HepG2 (cell line): ENCODE data around the gene IFI30. TPM values are rescaled to one million over a fixed set of nuclear protein-coding genes. Genes with fewer than 3 reads are reported as not detected.

Experiments used
- ATAC-seq: fragments of 200-7000 bp; cut with Tn5 transposase; 3 replicates; pipeline ENCODE4 v1.9.1; 2020; ENCODE audit warnings: mild to moderate bottlenecking, moderate library complexity
- BruUV-seq: library from RNA; stranded (reverse); fragments of 400-500 nt; replicated peaks from 2 replicates; lab custom pipeline; 2021; lab: Mats Ljungman, UMichigan
- CTCF ChIA-PET: fragments of 300-600 bp; formaldehyde crosslinking; extraction: SDS; loops from one replicate; lab custom pipeline; 2021; ENCODE audit warnings: low total read pairs, inconsistent platforms, low intra/inter-chr PET ratio; lab: Yijun Ruan, JAX
- POLR2A ChIA-PET: fragments of 350-600 bp; sonication (Branson Sonifier 250); formaldehyde crosslinking; loops from one replicate; lab custom pipeline; 2020; ENCODE audit warnings: antibody characterized with exemption, inconsistent platforms; lab: Yijun Ruan, JAX
- DNase-seq: peaks from one replicate; pipeline ENCODE4 v3.0.0-alpha.2; 2015; ENCODE audit warnings: low spot score
- FAIRE-seq: peaks from 3 replicates; lab custom pipeline; 2011; peaks lifted over from hg19 to GRCh38; lab: Jason Lieb, UNC
- H2AFZ ChIP-seq: one replicate; pipeline ENCODE4 v1.6.1; 2011; ENCODE audit warnings: low read length, inconsistent platforms
- H3K27ac ChIP-seq: fragments of 300-600 bp; 3 replicates; pipeline ENCODE4 v1.8.0; 2011; ENCODE audit warnings: mixed run types, mild to moderate bottlenecking, mixed read lengths, low read length, inconsistent platforms; ENCODE audit not compliant: insufficient read depth; ENCODE audit errors: extremely low read length
- H3K27me3 ChIP-seq, 2 experiments: fragments of 200-600 bp in 1 of 2; 2 replicates in 1 of 2; 3 replicates in 1 of 2; pipeline versions ENCODE4 v1.6.0 to v1.8.0; 2011; ENCODE audit warnings: low read length in 2 of 2, mild to moderate bottlenecking in 2 of 2, moderate library complexity in 2 of 2, inconsistent platforms in 1 of 2; ENCODE audit not compliant: insufficient read depth in 2 of 2, control insufficient read depth in 1 of 2
- H3K36me3 ChIP-seq, 2 experiments: fragments of 200-600 bp in 1 of 2; replicated peaks in 1 of 2; 2 replicates in 1 of 2; 3 replicates in 1 of 2; pipeline versions ENCODE4 v1.5.1 to v1.8.0; 2011; ENCODE audit warnings: low read length in 2 of 2, inconsistent platforms in 1 of 2; ENCODE audit not compliant: insufficient read depth in 2 of 2, control insufficient read depth in 1 of 2
- H3K4me1 ChIP-seq: 2 replicates; pipeline ENCODE4 v1.5.1; 2012; ENCODE audit warnings: low read length, inconsistent platforms; ENCODE audit not compliant: insufficient read depth
- H3K4me2 ChIP-seq: 2 replicates; pipeline ENCODE4 v1.6.0; 2011; ENCODE audit warnings: low read depth, low read length, inconsistent platforms
- H3K4me3 ChIP-seq, 3 experiments: fragments of 200-600 bp in 1 of 3; sonication (generic), shearing (Covaris generic) in 1 of 3; replicated peaks in 1 of 3; 2 replicates each; pipeline ENCODE4 v1.5.1; 2011 to 2016; ENCODE audit warnings: low read length in 3 of 3, inconsistent platforms in 2 of 3, low read depth in 2 of 3, mild to moderate bottlenecking in 2 of 3, control low read depth in 1 of 3, mixed read lengths in 1 of 3; ENCODE audit not compliant: insufficient read depth in 1 of 3
- H3K79me2 ChIP-seq: one replicate; pipeline ENCODE4 v1.6.1; 2011; ENCODE audit warnings: low read length, inconsistent platforms; ENCODE audit not compliant: insufficient read depth
- H3K9ac ChIP-seq: 2 replicates; pipeline ENCODE4 v1.6.0; 2011; ENCODE audit warnings: mild to moderate bottlenecking, low read depth, low read length, inconsistent platforms; ENCODE audit not compliant: insufficient read depth
- H3K9me3 ChIP-seq: 2 replicates; pipeline ENCODE4 v1.5.1; 2012; ENCODE audit warnings: mild to moderate bottlenecking, low read length
- H4K20me1 ChIP-seq: 2 replicates; pipeline ENCODE4 v1.6.0; 2011; ENCODE audit warnings: inconsistent platforms, mild to moderate bottlenecking, low read length, moderate library complexity; ENCODE audit not compliant: insufficient read depth
- NFRKB ChIP-seq: fragments of 450-650 bp; IDR thresholded peaks from 2 replicates; pipeline ENCODE4 v1.6.1; 2017
- WIZ ChIP-seq: sonication (generic); formaldehyde crosslinking; IDR thresholded peaks from 2 replicates; pipeline ENCODE4 v1.5.1; 2020; ENCODE audit warnings: mild to moderate bottlenecking, missing genetic modification reagents
- ZBTB46 ChIP-seq: sonication (generic); formaldehyde crosslinking; IDR thresholded peaks from 2 replicates; pipeline ENCODE4 v1.4.0; 2020; ENCODE audit warnings: mild to moderate bottlenecking, missing genetic modification reagents, borderline replicate concordance
- ZNF329 ChIP-seq: sonication (generic); formaldehyde crosslinking; IDR thresholded peaks from 2 replicates; pipeline ENCODE4 v1.9.0; 2021; ENCODE audit warnings: low read depth, mild to moderate bottlenecking, missing genetic modification reagents
- ZNF543 ChIP-seq: sonication (generic); formaldehyde crosslinking; IDR thresholded peaks from 2 replicates; pipeline ENCODE4 v1.4.0; 2020; ENCODE audit warnings: mild to moderate bottlenecking, missing genetic modification reagents
- in situ Hi-C: cut with HindIII; loops from 2 replicates; pipeline ENCODE4 v1.10.0; 2017; ENCODE audit warnings: low pct_unique_long_range_greater_than_20kb; ENCODE audit not compliant: extremely low pct_ligation_motif_present
- intact Hi-C: fragments of 100-400 bp; cut with micrococcal nuclease; formaldehyde crosslinking; loops from one replicate; pipeline ENCODE4 v1.10.0; 2022; ENCODE audit not compliant: unreplicated experiment
- polyA plus RNA-seq, 8 experiments: library from polyadenylated mRNA; depleted of rRNA in 3 of 8; stranded (reverse) in 7 of 8; unstranded in 1 of 8; fragments of >200 nt; fragmentation: Illumina TruSeq in 4 of 8; extraction: Trizol in 4 of 8; gene quantifications; 2 replicates each; pipeline versions ENCODE4 v1.2.1 to v1.2.3, GENCODE V29; 2011 to 2016; ENCODE audit warnings: low read depth in 4 of 8, missing spikeins in 1 of 8, mixed read lengths in 1 of 8; ENCODE audit not compliant: insufficient read depth in 1 of 8
- total RNA-seq, 5 experiments: library from RNA; depleted of rRNA; stranded (reverse); fragments of >200 nt; fragmentation: Illumina TruSeq; extraction: Trizol; gene quantifications; 2 replicates each; pipeline ENCODE4 v1.2.3, GENCODE V29; 2016; ENCODE audit warnings: low read depth in 1 of 5
- TF ChIP-seq, protein P1 (sequence below): sonication (generic); formaldehyde crosslinking; IDR thresholded peaks from 2 replicates; pipeline ENCODE4 v1.4.0; 2020; ENCODE audit warnings: mild to moderate bottlenecking, missing genetic modification reagents

Gene IFI30
- total and polyA plus RNA-seq, 2 of the 13 experiments (the other 11 are each of a cell fraction or from before 2014, with no cell fraction given): 25.0 to 79.4 TPM

DNA sequence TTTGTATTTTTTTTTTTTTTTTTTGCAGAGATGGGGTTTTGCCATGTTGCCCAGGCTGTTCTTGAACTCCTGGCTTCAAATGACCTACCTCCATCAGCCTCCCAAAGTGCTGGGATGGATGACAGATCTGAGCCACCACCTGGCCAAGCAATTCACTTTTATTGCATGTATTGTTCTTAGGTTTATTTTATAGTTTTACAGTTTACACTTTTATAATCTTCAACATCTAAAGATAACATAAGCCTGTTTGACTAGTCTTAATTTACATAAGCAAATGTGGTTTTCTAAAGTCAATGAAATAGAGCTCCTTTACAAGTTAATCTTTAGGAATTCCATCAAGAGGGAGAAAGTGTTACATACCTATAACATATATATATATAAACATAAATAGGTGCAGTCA is 9.9 kb downstream of the IFI30 start:
- Histone ChIP-seq H3K4me3 (no peak overlapping the region), H3K9me3 (no peaks in the 10 kb centered on the region), H3K27me3 (no peaks in the 10 kb centered on the region), H4K20me1 (no peaks in the 10 kb centered on the region), H3K27ac (no peak overlapping the region), H2AFZ (no peak overlapping the region), H3K36me3 (no peaks in the 10 kb centered on the region), H3K79me2 (no peaks in the 10 kb centered on the region), H3K4me1 (peaks cover 20% of the 10 kb centered on the region), H3K4me2 (no peak overlapping the region), H3K9ac (no peak overlapping the region)
- FAIRE-seq (no peak), DNase-seq (no peak), ATAC-seq (no peak)
- TF ChIP-seq ZNF543 (CRISPR knock-in tag) (no peak), NFRKB (no peak), WIZ (CRISPR knock-in tag) (no peak), ZNF329 (CRISPR knock-in tag) (no peak), ZBTB46 (CRISPR knock-in tag) (no peak)
- TF ChIP-seq, protein P1, sequence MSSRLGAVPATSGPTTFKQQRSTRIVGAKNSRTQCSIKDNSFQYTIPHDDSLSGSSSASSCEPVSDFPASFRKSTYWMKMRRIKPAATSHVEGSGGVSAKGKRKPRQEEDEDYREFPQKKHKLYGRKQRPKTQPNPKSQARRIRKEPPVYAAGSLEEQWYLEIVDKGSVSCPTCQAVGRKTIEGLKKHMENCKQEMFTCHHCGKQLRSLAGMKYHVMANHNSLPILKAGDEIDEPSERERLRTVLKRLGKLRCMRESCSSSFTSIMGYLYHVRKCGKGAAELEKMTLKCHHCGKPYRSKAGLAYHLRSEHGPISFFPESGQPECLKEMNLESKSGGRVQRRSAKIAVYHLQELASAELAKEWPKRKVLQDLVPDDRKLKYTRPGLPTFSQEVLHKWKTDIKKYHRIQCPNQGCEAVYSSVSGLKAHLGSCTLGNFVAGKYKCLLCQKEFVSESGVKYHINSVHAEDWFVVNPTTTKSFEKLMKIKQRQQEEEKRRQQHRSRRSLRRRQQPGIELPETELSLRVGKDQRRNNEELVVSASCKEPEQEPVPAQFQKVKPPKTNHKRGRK (CRISPR knock-in tag): no peak
- POLR2A ChIA-PET: interaction anchor here (0.6 kb wide), 1 partner anchor 180 kb away, joined by 3 read pairs; no protein-coding TSS in a partner anchor
- intact Hi-C loops: no loop called here
- CTCF ChIA-PET: no interaction called here
- BruUV-seq: no TSS peak
- in situ Hi-C loops: no loop called here
